Uterus (tissue), 2 donors: ENCODE measurements around the gene RNASE13.

Experiments used
- POLR2A ChIP-seq, 2 donors: fragments of 450-650 bp; IDR thresholded peaks; one replicate each; pipeline ENCODE4 v1.6.1; 2016; ENCODE audit warnings: antibody characterized with exemption in 2 of 2, mild to moderate bottlenecking in 1 of 2, moderate library complexity in 1 of 2
- TF ChIP-seq, protein P1 (sequence below), 4 experiments: fragments of 200-600 bp in 2 of 4; fragments of 450-650 bp in 2 of 4; sonication (generic) in 2 of 4; IDR thresholded peaks; one replicate each; pipeline ENCODE4 v1.5.1; 2016 to 2019; ENCODE audit warnings: antibody characterized with exemption in 4 of 4, mild to moderate bottlenecking in 2 of 4, moderate library complexity in 1 of 4

DNA sequence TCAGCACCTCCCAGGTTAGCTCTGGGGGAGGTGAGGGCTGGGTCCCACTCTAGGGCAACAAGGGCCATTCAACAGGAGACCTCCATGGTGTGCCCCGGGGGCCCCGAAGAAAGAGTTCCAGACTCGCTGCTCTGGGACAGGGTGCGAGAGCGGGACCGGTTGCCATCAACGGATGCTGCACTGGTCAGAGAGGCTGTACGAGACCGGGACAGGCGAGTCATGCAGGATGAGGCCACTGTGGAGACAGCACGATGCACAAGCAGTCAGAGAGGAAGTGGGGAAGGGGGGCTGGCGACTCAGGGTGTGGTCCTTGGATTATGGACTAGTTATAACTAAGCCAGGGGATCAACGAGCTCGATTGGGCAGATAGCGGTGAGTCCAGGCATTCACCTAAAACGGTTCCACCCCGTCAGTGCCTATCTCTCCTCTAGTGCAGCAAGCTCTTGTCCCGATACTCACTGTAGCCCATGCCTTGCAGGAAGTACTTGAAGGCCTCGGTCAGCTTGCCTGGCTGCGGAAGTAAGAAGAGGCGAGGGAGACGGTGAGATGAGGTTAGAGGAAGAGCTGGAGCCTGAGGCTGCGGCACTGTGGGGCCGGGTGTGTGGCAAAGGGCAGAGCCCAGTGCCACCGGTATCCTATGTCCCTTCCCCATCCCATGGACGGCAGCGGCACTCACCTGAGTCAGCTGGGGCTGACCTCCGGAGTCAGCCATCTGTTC lies 16.9 kb downstream of the RNASE13 start:
- TF ChIP-seq, protein P1, sequence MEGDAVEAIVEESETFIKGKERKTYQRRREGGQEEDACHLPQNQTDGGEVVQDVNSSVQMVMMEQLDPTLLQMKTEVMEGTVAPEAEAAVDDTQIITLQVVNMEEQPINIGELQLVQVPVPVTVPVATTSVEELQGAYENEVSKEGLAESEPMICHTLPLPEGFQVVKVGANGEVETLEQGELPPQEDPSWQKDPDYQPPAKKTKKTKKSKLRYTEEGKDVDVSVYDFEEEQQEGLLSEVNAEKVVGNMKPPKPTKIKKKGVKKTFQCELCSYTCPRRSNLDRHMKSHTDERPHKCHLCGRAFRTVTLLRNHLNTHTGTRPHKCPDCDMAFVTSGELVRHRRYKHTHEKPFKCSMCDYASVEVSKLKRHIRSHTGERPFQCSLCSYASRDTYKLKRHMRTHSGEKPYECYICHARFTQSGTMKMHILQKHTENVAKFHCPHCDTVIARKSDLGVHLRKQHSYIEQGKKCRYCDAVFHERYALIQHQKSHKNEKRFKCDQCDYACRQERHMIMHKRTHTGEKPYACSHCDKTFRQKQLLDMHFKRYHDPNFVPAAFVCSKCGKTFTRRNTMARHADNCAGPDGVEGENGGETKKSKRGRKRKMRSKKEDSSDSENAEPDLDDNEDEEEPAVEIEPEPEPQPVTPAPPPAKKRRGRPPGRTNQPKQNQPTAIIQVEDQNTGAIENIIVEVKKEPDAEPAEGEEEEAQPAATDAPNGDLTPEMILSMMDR (IDR thresholded peaks at IDR 0.05), result no peak
- no peak for TF ChIP-seq POLR2A (IDR thresholded peaks at IDR 0.05)
